HuH-7 (cell line): Measurements from ENCODE around the gene GADD45GIP1.
"Not testable (repeated sequence)": the region's sequence is repeated elsewhere in the genome, so short reads cannot be mapped to it uniquely, and the experiment has no call there.

Experiments
- DNase-seq: peaks from one replicate; pipeline ENCODE4 v3.0.0; 2011; ENCODE audit warnings: low spot score

The GADD45GIP1 gene

GRCh38 chr19:12957389-12957952 lies 448 bp upstream of the GADD45GIP1 start:
- not testable (repeated sequence) for DNase-seq

- DNase-seq, result no peak
Measured at GRCh38 chr19:12955996-12956395, 1.0 kb downstream of the GADD45GIP1 start.

GRCh38 chr19:12955575-12955974 lies 1.4 kb downstream of the GADD45GIP1 start:
- DNase-seq, result not testable (repeated sequence)

- no peak for DNase-seq
Measured at GRCh38 chr19:12954612-12954962, 2.4 kb downstream of the GADD45GIP1 start.

- DNase-seq, result no peak
Measured at GRCh38 chr19:12953799-12954611, 3.0 kb downstream of the GADD45GIP1 start.

- DNase-seq, result no peak
Measured at GRCh38 chr19:12953138-12953798, 3.8 kb downstream of the GADD45GIP1 start.

GRCh38 chr19:12952488-12953137 lies 4.4 kb downstream of the GADD45GIP1 start:
- no peak for DNase-seq

- DNase-seq, result not testable (repeated sequence)
Measured at GRCh38 chr19:12952050-12952449, 5.0 kb downstream of the GADD45GIP1 start.

- DNase-seq, result no peak
Measured at GRCh38 chr19:12949363-12950283, 7.4 kb downstream of the GADD45GIP1 start.

GRCh38 chr19:12948612-12949362 lies 8.2 kb downstream of the GADD45GIP1 start:
- no peak for DNase-seq

GRCh38 chr19:12947702-12948611 lies 9.1 kb downstream of the GADD45GIP1 start:
- DNase-seq, result no peak

- no peak for DNase-seq
Measured at GRCh38 chr19:12946731-12947496, 10.1 kb downstream of the GADD45GIP1 start.

GRCh38 chr19:12946092-12946721 lies 10.8 kb downstream of the GADD45GIP1 start:
- DNase-seq, result peak; percentile 63

GRCh38 chr19:12945479-12946091 lies 11.4 kb downstream of the GADD45GIP1 start, which contains the start of gene RAD23A:
Gene RAD23A, plus strand, starts transcription at chr19:12945862. Its CDS starts 87 bp downstream, at chr19:12945949.
- peak; percentile 91 for DNase-seq

- no peak for DNase-seq
Measured at GRCh38 chr19:12944104-12944674, 12.8 kb downstream of the GADD45GIP1 start.

GRCh38 chr19:12943437-12944044 lies 13.5 kb downstream of the GADD45GIP1 start:
- DNase-seq, result no peak

- no peak for DNase-seq
Measured at GRCh38 chr19:12940897-12941296, 16.1 kb downstream of the GADD45GIP1 start.
